22Rv1 (cell line): Measurements from ENCODE around the gene WWTR1.
A peak's percentile ranks its signal among the peaks of the same experiment; 100 is the strongest.

Experiments
- H3K27ac ChIP-seq: fragments of 450-650 bp; 2 replicates; pipeline ENCODE4 v1.5.1; 2017
- ZFX ChIP-seq: fragments of 450-650 bp; IDR thresholded peaks from 2 replicates; pipeline ENCODE4 v1.6.1; 2017; ENCODE audit warnings: antibody characterized with exemption, borderline replicate concordance
- TF ChIP-seq, protein P1 (sequence below): fragments of 450-650 bp; IDR thresholded peaks from 2 replicates; pipeline ENCODE4 v1.5.1; 2017; ENCODE audit warnings: mild to moderate bottlenecking

The WWTR1 gene

GRCh38 chr3:149475451-149476060, 182.3 kb downstream of the WWTR1 start:
- H3K27ac ChIP-seq: no peak overlapping the region
- TF ChIP-seq, protein P1, sequence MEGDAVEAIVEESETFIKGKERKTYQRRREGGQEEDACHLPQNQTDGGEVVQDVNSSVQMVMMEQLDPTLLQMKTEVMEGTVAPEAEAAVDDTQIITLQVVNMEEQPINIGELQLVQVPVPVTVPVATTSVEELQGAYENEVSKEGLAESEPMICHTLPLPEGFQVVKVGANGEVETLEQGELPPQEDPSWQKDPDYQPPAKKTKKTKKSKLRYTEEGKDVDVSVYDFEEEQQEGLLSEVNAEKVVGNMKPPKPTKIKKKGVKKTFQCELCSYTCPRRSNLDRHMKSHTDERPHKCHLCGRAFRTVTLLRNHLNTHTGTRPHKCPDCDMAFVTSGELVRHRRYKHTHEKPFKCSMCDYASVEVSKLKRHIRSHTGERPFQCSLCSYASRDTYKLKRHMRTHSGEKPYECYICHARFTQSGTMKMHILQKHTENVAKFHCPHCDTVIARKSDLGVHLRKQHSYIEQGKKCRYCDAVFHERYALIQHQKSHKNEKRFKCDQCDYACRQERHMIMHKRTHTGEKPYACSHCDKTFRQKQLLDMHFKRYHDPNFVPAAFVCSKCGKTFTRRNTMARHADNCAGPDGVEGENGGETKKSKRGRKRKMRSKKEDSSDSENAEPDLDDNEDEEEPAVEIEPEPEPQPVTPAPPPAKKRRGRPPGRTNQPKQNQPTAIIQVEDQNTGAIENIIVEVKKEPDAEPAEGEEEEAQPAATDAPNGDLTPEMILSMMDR: no peak
- TF ChIP-seq ZFX: no peak

GRCh38 chr3:149474250-149474817, 183.5 kb downstream of the WWTR1 start, which contains the start of gene TM4SF4:
Gene TM4SF4 (plus strand): TSS chr3:149474697. CDS start chr3:149474878, 181 bp downstream.
- H3K27ac ChIP-seq: peak within 1 kb of the TSS; percentile 38
- TF ChIP-seq ZFX: no peak
- TF ChIP-seq, protein P1: no peak

DNA sequence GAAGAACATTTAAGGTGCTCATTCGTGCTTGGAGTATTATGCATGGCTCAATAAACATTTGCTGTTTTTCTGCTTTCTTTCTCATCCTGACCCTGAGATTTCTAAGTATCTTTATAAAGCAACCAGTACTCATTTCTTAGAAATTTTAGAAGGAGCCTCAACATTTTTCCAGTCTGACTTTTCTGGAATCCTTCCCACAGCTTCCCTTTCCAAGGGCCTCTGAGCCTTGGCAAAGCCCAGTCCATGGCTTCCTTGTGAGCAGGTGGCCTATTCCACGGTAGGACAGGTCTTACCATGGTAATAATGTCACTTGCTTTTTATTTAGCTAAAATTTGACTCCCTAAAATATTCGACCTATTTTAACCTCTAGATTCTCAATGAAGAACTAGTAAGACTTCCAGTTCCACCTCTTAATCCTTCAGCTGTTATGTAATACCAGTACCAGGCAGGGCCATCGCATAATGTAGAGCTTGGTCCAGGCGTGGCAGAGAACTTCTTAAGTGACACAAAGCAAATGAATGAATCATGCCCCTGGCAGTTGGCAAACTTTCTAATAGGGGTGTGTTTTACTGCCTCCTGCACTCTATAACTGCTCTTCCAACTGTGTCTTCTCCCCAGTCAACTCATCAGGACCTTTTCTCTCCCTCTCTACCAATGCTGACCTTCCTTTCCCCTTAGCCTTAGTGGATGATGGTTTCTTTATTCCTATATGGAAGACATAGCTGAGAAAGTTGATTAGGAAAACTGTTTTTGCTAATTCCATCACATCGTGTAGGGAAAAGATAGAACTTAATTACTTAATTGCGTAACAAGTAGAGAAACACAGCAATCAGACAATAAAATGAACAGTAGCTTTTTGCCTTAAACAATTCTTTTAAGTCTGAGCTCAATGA, 184.2 kb downstream of the WWTR1 start:
- TF ChIP-seq, protein P1: no peak
- TF ChIP-seq ZFX: no peak
- peak overlapping the region; percentile 38 for H3K27ac ChIP-seq

- no peak for TF ChIP-seq ZFX
- TF ChIP-seq, protein P1: no peak
- no peak overlapping the region for H3K27ac ChIP-seq
Measured at GRCh38 chr3:149472030-149472797, 185.6 kb downstream of the WWTR1 start.

DNA sequence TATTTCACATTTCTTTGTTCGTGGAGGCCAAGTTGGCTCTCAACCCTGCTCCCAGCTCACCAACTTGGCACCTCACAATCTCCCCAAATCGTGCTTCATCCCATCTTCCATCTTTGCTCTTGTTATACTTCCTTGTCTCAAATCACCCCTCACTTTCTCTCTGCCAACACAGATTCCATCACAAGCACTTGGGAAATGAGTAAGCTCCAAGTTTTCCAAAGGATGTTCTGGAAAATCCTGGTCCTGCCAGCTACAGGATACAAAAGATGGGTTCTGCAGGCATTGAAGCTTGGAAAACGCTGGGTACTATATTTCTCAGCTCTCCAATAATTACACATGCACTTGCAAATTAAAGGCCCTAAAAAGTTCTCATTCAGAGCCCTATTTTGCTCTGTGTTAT, 187.4 kb downstream of the WWTR1 start:
- no peak overlapping the region for H3K27ac ChIP-seq

DNA sequence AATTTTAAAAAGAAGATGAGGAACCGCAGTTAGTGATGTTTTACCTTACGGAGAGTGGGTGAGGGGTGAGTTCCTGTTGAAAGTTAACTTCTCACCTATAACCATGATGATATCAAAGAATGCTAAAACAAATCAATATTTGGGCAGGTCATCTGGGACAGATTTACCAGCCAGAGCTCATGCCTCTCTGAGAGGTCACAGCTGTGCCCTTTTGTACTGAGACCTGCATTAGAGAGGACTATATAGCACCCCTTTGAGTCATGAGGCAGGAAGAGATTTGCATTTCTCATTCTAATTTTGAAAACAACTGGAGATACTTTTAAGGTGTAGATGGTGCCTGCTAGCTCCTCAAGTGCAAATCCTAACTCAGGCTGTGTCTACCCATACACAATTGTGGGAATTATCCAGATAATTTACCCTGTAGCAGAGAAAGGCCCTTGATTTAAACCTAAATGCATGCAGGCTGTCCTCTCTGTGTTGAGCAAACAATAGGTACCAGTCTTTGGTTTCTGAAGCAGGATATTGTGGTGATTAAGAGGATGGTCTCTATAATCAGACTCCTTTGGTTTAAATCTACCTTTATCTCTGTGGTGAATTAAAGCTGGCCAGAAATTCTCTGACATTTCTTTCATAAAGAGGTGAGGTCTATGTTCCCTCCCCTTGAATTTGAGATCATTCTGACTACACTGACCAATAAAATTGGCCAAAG, 189.2 kb downstream of the WWTR1 start:
- TF ChIP-seq, protein P1: no peak
- TF ChIP-seq ZFX: no peak
- no peak overlapping the region for H3K27ac ChIP-seq

More for the DNA sequence above, 187.4 kb downstream of the WWTR1 start:
- no peak for TF ChIP-seq ZFX
- TF ChIP-seq, protein P1: no peak
